Neuronal stem cell (in vitro differentiated cells): ENCODE data around the gene CREB5.
A peak's percentile ranks its signal among the peaks of the same experiment; 100 is the strongest.

ENCODE experiments used
- DNase-seq: peaks from one replicate; pipeline ENCODE4 v3.0.0-alpha.2; 2013; ENCODE audit warnings: low spot score
- H2AFZ ChIP-seq: one replicate; pipeline ENCODE4 v1.6.1; 2013; ENCODE audit warnings: mild to moderate bottlenecking, low read length, inconsistent platforms
- H2AK5ac ChIP-seq: 2 replicates; pipeline ENCODE4 v1.6.1; 2013; ENCODE audit warnings: low read depth, mild to moderate bottlenecking, inconsistent platforms, low read length, moderate library complexity, mixed read lengths
- H2BK120ac ChIP-seq: 2 replicates; pipeline ENCODE4 v1.6.1; 2013; ENCODE audit warnings: low read depth, mild to moderate bottlenecking, inconsistent platforms, low read length, moderate library complexity, mixed read lengths
- H2BK12ac ChIP-seq: one replicate; pipeline ENCODE4 v1.6.1; 2013; ENCODE audit warnings: low read length, inconsistent platforms
- H2BK15ac ChIP-seq: 2 replicates; pipeline ENCODE4 v1.6.1; 2013; ENCODE audit warnings: mild to moderate bottlenecking, low read length, inconsistent platforms, mixed read lengths
- H2BK5ac ChIP-seq: one replicate; pipeline ENCODE4 v1.6.1; 2013; ENCODE audit warnings: inconsistent platforms, mild to moderate bottlenecking, low read length, moderate library complexity
- H3K14ac ChIP-seq: one replicate; pipeline ENCODE4 v1.6.1; 2013; ENCODE audit warnings: low read length, inconsistent platforms
- H3K18ac ChIP-seq: 2 replicates; pipeline ENCODE4 v1.6.1; 2013; ENCODE audit warnings: low read length, inconsistent platforms
- H3K23ac ChIP-seq: 2 replicates; pipeline ENCODE4 v1.6.1; 2013; ENCODE audit warnings: low read depth, mild to moderate bottlenecking, mixed read lengths, low read length, inconsistent platforms; ENCODE audit not compliant: poor library complexity
- H3K27ac ChIP-seq: replicated peaks from 3 replicates; pipeline ENCODE4 v1.5.1; 2013; ENCODE audit warnings: low read length, inconsistent platforms
- H3K27me3 ChIP-seq, 3 experiments: 2 replicates each; pipeline ENCODE4 v1.6.1; 2013; ENCODE audit warnings: low read length in 3 of 3, mild to moderate bottlenecking in 2 of 3, inconsistent platforms in 1 of 3, low read depth in 1 of 3, mixed read lengths in 1 of 3, moderate library complexity in 1 of 3; ENCODE audit not compliant: control insufficient read depth in 3 of 3, insufficient read depth in 3 of 3
- H3K36me3 ChIP-seq, 2 donors: replicated peaks in 1 of 2; 2 replicates each; pipeline ENCODE4 v1.6.1; 2013; ENCODE audit warnings: low read length in 2 of 2; ENCODE audit not compliant: control insufficient read depth in 2 of 2, insufficient read depth in 2 of 2
- H3K4ac ChIP-seq: 2 replicates; pipeline ENCODE4 v1.6.1; 2013; ENCODE audit warnings: inconsistent platforms, mild to moderate bottlenecking, low read length, moderate library complexity
- H3K4me1 ChIP-seq, 2 donors: 1 replicate in 1 of 2; 2 replicates in 1 of 2; pipeline ENCODE4 v1.6.1; 2013; ENCODE audit warnings: low read length in 2 of 2, low read depth in 1 of 2; ENCODE audit not compliant: control insufficient read depth in 2 of 2, insufficient read depth in 1 of 2
- H3K4me2 ChIP-seq: one replicate; pipeline ENCODE4 v1.6.1; 2013; ENCODE audit warnings: mild to moderate bottlenecking, low read length, inconsistent platforms; ENCODE audit not compliant: insufficient read depth, poor library complexity, severe bottlenecking
- H3K4me3 ChIP-seq, 2 donors: 2 replicates each; pipeline ENCODE4 v1.5.1; 2013; ENCODE audit warnings: low read length in 2 of 2, mild to moderate bottlenecking in 2 of 2, inconsistent platforms in 1 of 2, moderate library complexity in 1 of 2
- H3K79me1 ChIP-seq: one replicate; pipeline ENCODE4 v1.6.1; 2013; ENCODE audit warnings: low read depth, mild to moderate bottlenecking, inconsistent platforms, low read length, moderate library complexity
- H3K9ac ChIP-seq: one replicate; pipeline ENCODE4 v1.6.1; 2013; ENCODE audit warnings: mild to moderate bottlenecking, low read depth, low read length, inconsistent platforms; ENCODE audit not compliant: poor library complexity
- H3K9me3 ChIP-seq, 2 donors: replicated peaks in 1 of 2; 2 replicates each; pipeline versions ENCODE3 to v1.6.1; 2013; ENCODE audit warnings: low read length in 2 of 2, mild to moderate bottlenecking in 2 of 2, inconsistent platforms in 1 of 2, low read depth in 1 of 2, mixed read lengths in 1 of 2, moderate library complexity in 1 of 2; ENCODE audit not compliant: control insufficient read depth in 2 of 2, insufficient read depth in 1 of 2
- H4K8ac ChIP-seq: one replicate; pipeline ENCODE4 v1.6.1; 2013; ENCODE audit warnings: low read depth, mild to moderate bottlenecking, inconsistent platforms, low read length, moderate library complexity
- H4K91ac ChIP-seq: one replicate; pipeline ENCODE4 v1.6.1; 2013; ENCODE audit warnings: low read length, low read depth, mild to moderate bottlenecking, inconsistent platforms; ENCODE audit not compliant: poor library complexity
- WGBS, 2 donors: extraction: QIAGEN DNeasy Blood & Tissue Kit; methylation state at CpG; one replicate each; pipeline ENCODE4 v1.1.7; 2013; ENCODE audit warnings: missing lambda C conversion rate in 2 of 2, mixed read lengths in 1 of 2; ENCODE audit not compliant: insufficient read length in 2 of 2, insufficient replicate concordance in 1 of 2; ENCODE audit errors: extremely low coverage in 2 of 2; 5-methylcytosine and 5-hydroxymethylcytosine counted together

CREB5 gene

DNA sequence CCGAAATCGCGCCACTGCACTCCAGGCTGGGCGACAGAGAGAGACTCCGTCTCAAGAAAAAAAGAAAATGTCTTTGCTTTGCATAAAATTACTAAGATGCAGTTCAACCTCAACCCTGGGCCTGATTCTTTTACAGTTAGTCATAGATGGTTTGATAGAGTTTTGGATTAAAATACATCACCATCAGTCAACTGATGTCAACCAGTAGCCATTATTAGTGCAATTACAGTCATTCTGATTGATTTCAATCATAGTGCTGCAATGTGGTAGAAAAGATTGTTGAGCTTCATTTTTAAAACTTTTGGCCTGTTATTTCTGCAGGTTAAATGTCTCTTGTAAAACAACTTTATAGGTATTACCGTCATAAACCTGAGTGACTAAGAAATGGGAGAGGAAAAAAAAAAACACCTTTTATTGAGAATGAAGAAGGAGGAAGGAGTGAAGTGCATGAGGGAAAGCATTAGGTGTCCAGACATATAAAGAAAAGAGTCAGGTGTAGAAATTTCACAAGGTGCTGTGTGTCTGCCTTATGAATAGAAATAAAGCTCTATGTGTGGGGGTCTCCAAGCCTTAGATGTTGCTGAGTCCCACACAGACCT is 395.2 kb downstream of the CREB5 start:
- no peak overlapping the region for H3K23ac ChIP-seq
- no peak overlapping the region for H2BK5ac ChIP-seq
- H3K4ac ChIP-seq: no peak overlapping the region
- H2BK120ac ChIP-seq: no peak overlapping the region
- H3K4me2 ChIP-seq: no peak overlapping the region
- no peak for DNase-seq
- H2AK5ac ChIP-seq: no peak overlapping the region
- H3K14ac ChIP-seq: no peak overlapping the region
- H3K9me3 ChIP-seq: peaks cover 0 to 3% of the 10 kb centered on the region in 2 donors
- no CpG with 5 or more reads among the region's 6 CpGs for WGBS, 2 donors
- no peak overlapping the region for H2BK15ac ChIP-seq
- H3K9ac ChIP-seq: no peak overlapping the region
- H3K79me1 ChIP-seq: no peaks in the 10 kb centered on the region
- H4K8ac ChIP-seq: no peak overlapping the region
- H2BK12ac ChIP-seq: no peak overlapping the region
- no peak overlapping the region for H3K4me3 ChIP-seq
- H3K36me3 ChIP-seq: peaks cover 4 to 55% of the 10 kb centered on the region in 2 donors
- no peaks in the 10 kb centered on the region for H3K27me3 ChIP-seq
- H3K4me1 ChIP-seq: peaks cover 3 to 4% of the 10 kb centered on the region in 2 donors
- H3K18ac ChIP-seq: no peak overlapping the region
- no peak overlapping the region for H3K27ac ChIP-seq
- H2AFZ ChIP-seq: no peak overlapping the region
- H4K91ac ChIP-seq: no peak overlapping the region

DNA sequence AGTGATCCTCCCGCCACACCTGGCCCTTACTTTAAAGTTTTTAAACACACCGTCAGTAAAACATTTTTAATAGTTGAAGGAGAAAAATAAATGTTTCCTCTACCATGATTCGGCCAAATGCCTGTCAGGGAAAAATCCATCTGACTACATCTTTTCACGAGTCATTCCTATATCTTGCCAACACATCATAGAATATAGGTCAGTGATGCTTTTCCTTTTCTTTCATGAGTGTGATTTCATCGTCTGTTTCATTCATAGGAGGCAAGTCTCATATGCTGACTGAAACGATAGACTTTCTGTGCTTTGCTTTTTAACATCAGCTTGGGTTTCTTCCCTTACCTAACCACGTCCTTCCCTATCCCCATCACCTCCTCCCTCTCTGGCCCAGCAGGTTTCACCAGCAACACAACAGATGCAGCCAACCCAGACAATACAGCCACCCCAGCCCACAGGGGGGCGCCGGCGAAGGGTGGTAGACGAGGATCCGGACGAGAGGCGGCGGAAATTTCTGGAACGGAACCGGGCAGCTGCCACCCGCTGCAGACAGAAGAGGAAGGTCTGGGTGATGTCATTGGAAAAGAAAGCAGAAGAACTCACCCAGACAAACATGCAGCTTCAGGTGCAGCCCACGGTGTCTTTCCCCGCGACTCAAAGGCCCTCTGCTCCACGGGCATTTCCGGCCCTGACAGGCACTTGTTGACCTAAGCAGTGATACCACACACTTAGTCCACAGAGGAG is 396.6 kb downstream of the CREB5 start:
- Histone ChIP-seq H3K18ac (no peak overlapping the region), H4K8ac (no peak overlapping the region), H2AK5ac (peak overlapping the region; percentile 46), H3K4ac (no peak overlapping the region), H3K9ac (no peak overlapping the region), H3K23ac (no peak overlapping the region), H3K27me3 (no peaks in the 10 kb centered on the region), H3K4me3 (no peak overlapping the region), H4K91ac (no peak overlapping the region), H3K79me1 (no peaks in the 10 kb centered on the region), H3K9me3 (peaks cover 0 to 3% of the 10 kb centered on the region in 2 donors), H3K4me1 (peaks cover 3 to 4% of the 10 kb centered on the region in 2 donors), H2BK15ac (no peak overlapping the region), H3K4me2 (no peak overlapping the region), H3K27ac (no peak overlapping the region), H2AFZ (no peak overlapping the region), H2BK12ac (no peak overlapping the region), H3K36me3 (peaks cover 4 to 55% of the 10 kb centered on the region in 2 donors), H2BK120ac (peak overlapping the region; percentile 48), H3K14ac (no peak overlapping the region), H2BK5ac (no peak overlapping the region)
- no peak for DNase-seq
- no CpG with 5 or more reads among the region's 23 CpGs for WGBS, 2 donors

DNA sequence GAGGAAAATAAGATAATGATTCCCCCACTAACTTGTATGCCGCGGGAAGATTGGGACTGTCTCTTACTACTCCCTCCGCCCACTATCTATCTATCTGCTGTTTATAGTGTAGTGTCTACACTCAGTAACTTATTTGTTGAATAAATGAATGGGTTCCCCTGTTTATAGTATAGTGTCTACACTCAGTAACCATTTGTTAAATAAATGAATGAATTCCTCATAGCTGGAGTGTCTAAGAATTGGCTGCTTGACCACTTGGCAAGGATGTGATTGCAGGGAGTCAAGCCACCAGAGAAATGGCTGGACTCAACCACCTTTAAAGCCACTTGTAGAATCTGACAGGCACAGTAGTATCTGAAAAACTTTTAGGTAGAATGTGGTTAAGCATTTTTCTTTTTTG is 398.7 kb downstream of the CREB5 start:
- Histone ChIP-seq H2BK5ac (no peak overlapping the region), H2BK120ac (no peak overlapping the region), H3K23ac (no peak overlapping the region), H3K18ac (no peak overlapping the region), H3K4me2 (no peak overlapping the region), H3K14ac (no peak overlapping the region), H3K27ac (no peak overlapping the region), H2BK15ac (no peak overlapping the region), H3K79me1 (no peaks in the 10 kb centered on the region), H3K9me3 (no peaks in the 10 kb centered on the region), H3K9ac (no peak overlapping the region), H2BK12ac (no peak overlapping the region), H3K27me3 (no peaks in the 10 kb centered on the region), H3K4me1 (no peaks in the 10 kb centered on the region), H2AFZ (no peak overlapping the region), H3K4me3 (no peak overlapping the region), H2AK5ac (no peak overlapping the region), H4K91ac (no peak overlapping the region), H3K36me3 (peaks cover 0 to 40% of the 10 kb centered on the region in 2 donors), H4K8ac (no peak overlapping the region), H3K4ac (no peak overlapping the region)
- DNase-seq: no peak
- no CpG with 5 or more reads among the region's 3 CpGs for WGBS, 2 donors

DNA sequence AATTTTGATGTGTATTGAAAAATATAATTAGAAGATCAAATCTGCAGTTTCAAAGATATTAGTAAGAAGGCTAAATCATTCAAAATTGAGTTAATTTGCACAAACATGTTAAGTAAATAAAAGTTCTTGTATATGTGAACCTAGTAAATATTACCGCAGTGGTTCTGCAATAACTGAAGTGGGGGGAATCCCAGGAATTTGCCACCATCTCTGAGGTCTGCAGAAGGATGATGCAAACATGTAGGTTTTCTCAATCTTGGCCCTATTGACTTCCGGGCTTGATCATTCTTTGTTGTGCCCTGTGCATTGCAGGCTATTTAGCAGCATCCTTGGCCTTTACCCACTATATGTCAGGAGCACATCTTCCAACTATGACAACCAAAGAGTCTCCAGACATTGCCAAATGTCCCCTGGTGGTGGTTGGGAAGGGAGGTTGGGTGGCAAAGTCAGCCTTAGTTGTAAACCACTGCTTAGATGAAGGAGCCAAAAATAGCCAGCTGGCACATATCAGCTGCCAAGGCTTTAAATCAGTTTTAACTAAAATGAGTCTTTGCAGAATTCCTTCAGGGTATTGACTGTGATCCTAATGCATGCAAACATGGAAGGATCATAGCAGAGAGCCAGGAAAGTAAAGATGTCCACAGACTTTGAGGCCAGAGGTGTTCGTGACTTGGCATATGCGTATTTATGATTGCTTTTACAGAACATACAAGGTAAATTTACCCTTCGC is 399.5 kb downstream of the CREB5 start:
- no peak overlapping the region for H3K4ac ChIP-seq
- H3K4me2 ChIP-seq: no peak overlapping the region
- H2BK15ac ChIP-seq: no peak overlapping the region
- no peak overlapping the region for H2AFZ ChIP-seq
- no peak overlapping the region for H3K4me3 ChIP-seq
- no peak overlapping the region for H4K91ac ChIP-seq
- no peak overlapping the region for H2BK12ac ChIP-seq
- peaks cover 0 to 38% of the 10 kb centered on the region in 2 donors for H3K36me3 ChIP-seq
- DNase-seq: no peak
- H3K27ac ChIP-seq: no peak overlapping the region
- H2BK120ac ChIP-seq: no peak overlapping the region
- H3K14ac ChIP-seq: no peak overlapping the region
- no peak overlapping the region for H2AK5ac ChIP-seq
- H3K23ac ChIP-seq: no peak overlapping the region
- no CpG with 5 or more reads among the region's 5 CpGs for WGBS, 2 donors
- H3K27me3 ChIP-seq: no peaks in the 10 kb centered on the region
- no peaks in the 10 kb centered on the region for H3K9me3 ChIP-seq
- H2BK5ac ChIP-seq: no peak overlapping the region
- H3K9ac ChIP-seq: no peak overlapping the region
- H3K4me1 ChIP-seq: no peaks in the 10 kb centered on the region
- H3K18ac ChIP-seq: no peak overlapping the region
- H3K79me1 ChIP-seq: no peaks in the 10 kb centered on the region
- H4K8ac ChIP-seq: no peak overlapping the region
